Liver (tissue), 9 donors: ENCODE results near the gene ZNF335. TPM values are rescaled to one million over a fixed set of nuclear protein-coding genes. Genes with fewer than 3 reads are reported as not detected.

Experiments used
- DNase-seq: peaks from one replicate; pipeline ENCODE4 v3.0.0-alpha.2; 2017; ENCODE audit warnings: low spot score
- H3K27ac ChIP-seq, 2 donors: one replicate each; pipeline ENCODE4 v1.7.0; 2013; ENCODE audit warnings: inconsistent platforms in 2 of 2, low read length in 2 of 2, control low read depth in 1 of 2, low read depth in 1 of 2, mild to moderate bottlenecking in 1 of 2
- H3K27me3 ChIP-seq, 4 donors: one replicate each; pipeline versions ENCODE4 v1.6.1 to v1.7.0; 2013; ENCODE audit warnings: low read length in 3 of 4, inconsistent platforms in 1 of 4, mild to moderate bottlenecking in 1 of 4, moderate library complexity in 1 of 4; ENCODE audit not compliant: control insufficient read depth in 4 of 4, insufficient read depth in 4 of 4
- H3K36me3 ChIP-seq, 4 donors: one replicate each; pipeline versions ENCODE4 v1.6.1 to v1.7.0; 2013; ENCODE audit warnings: low read length in 3 of 4, mild to moderate bottlenecking in 3 of 4, low read depth in 1 of 4, moderate library complexity in 1 of 4; ENCODE audit not compliant: control insufficient read depth in 4 of 4, insufficient read depth in 3 of 4
- H3K4me1 ChIP-seq, 4 donors: one replicate each; pipeline versions ENCODE4 v1.6.1 to v1.7.0; 2013; ENCODE audit warnings: low read length in 3 of 4, mild to moderate bottlenecking in 3 of 4, moderate library complexity in 1 of 4; ENCODE audit not compliant: control insufficient read depth in 4 of 4, insufficient read depth in 4 of 4
- H3K4me3 ChIP-seq, 3 donors: one replicate each; pipeline versions ENCODE4 v1.6.1 to v1.7.0; 2013; ENCODE audit warnings: low read length in 3 of 3, control low read depth in 1 of 3, low read depth in 1 of 3, mild to moderate bottlenecking in 1 of 3
- H3K9ac ChIP-seq, 2 donors: one replicate each; pipeline ENCODE4 v1.7.0; 2013; ENCODE audit warnings: low read length in 2 of 2, mild to moderate bottlenecking in 2 of 2, moderate library complexity in 2 of 2, control low read depth in 1 of 2, low read depth in 1 of 2
- H3K9me3 ChIP-seq, 4 donors: one replicate each; pipeline versions ENCODE4 v1.6.1 to v1.7.0; 2013; ENCODE audit warnings: low read length in 3 of 4; ENCODE audit not compliant: control insufficient read depth in 4 of 4
- ATF3 ChIP-seq: IDR thresholded peaks from 2 replicates; pipeline ENCODE4 v1.6.1; 2016; ENCODE audit warnings: antibody characterized with exemption
- CTCF ChIP-seq: fragments of 150-350 bp; IDR thresholded peaks from 2 replicates; pipeline ENCODE4 v1.5.1; 2017; ENCODE audit warnings: improper control_type of control experiment, low read depth, low read length; ENCODE audit not compliant: missing input control
- EGR1 ChIP-seq, 2 donors: IDR thresholded peaks; 2 replicates each; pipeline ENCODE4 v1.6.1; 2016 to 2018; ENCODE audit warnings: antibody characterized with exemption in 2 of 2, low read depth in 2 of 2
- FOXA1 ChIP-seq: IDR thresholded peaks from 2 replicates; pipeline ENCODE4 v1.6.1; 2016; ENCODE audit warnings: antibody characterized with exemption
- FOXA2 ChIP-seq: IDR thresholded peaks from 2 replicates; pipeline ENCODE4 v1.6.1; 2016; ENCODE audit warnings: antibody characterized with exemption
- GABPA ChIP-seq, 2 donors: IDR thresholded peaks in 1 of 2; conservative IDR thresholded peaks in 1 of 2; 2 replicates each; pipeline ENCODE4 v1.6.1; 2016; ENCODE audit warnings: antibody characterized with exemption in 2 of 2, mild to moderate bottlenecking in 1 of 2, moderate library complexity in 1 of 2
- HNF4A ChIP-seq, 2 donors: conservative IDR thresholded peaks; 2 replicates each; pipeline ENCODE4 v1.6.1; 2016; ENCODE audit warnings: antibody characterized with exemption in 2 of 2, mild to moderate bottlenecking in 2 of 2
- HNF4G ChIP-seq: IDR thresholded peaks from 2 replicates; pipeline ENCODE4 v1.6.1; 2016; ENCODE audit warnings: antibody characterized with exemption
- JUND ChIP-seq, 2 donors: IDR thresholded peaks; 2 replicates each; pipeline ENCODE4 v1.6.1; 2016; ENCODE audit warnings: antibody characterized with exemption in 2 of 2
- MAX ChIP-seq: IDR thresholded peaks from 2 replicates; pipeline ENCODE4 v1.6.1; 2016; ENCODE audit warnings: antibody characterized with exemption
- NR2F2 ChIP-seq: IDR thresholded peaks from 2 replicates; pipeline ENCODE4 v1.6.1; 2016; ENCODE audit warnings: antibody characterized with exemption
- RAD21 ChIP-seq, 2 donors: IDR thresholded peaks; 2 replicates each; pipeline ENCODE4 v1.6.1; 2016; ENCODE audit warnings: antibody characterized with exemption in 2 of 2, mild to moderate bottlenecking in 2 of 2
- REST ChIP-seq: IDR thresholded peaks from 2 replicates; pipeline ENCODE4 v1.6.1; 2016; ENCODE audit warnings: antibody characterized with exemption, mild to moderate bottlenecking
- RXRA ChIP-seq, 2 donors: IDR thresholded peaks; 2 replicates each; pipeline ENCODE4 v1.6.1; 2017 to 2018; ENCODE audit warnings: antibody characterized with exemption in 2 of 2, mild to moderate bottlenecking in 1 of 2
- SP1 ChIP-seq: IDR thresholded peaks from 2 replicates; pipeline ENCODE4 v1.6.1; 2018; ENCODE audit warnings: antibody characterized with exemption, mild to moderate bottlenecking
- TAF1 ChIP-seq: conservative IDR thresholded peaks from 2 replicates; pipeline ENCODE4 v1.6.1; 2016; ENCODE audit warnings: antibody characterized with exemption, mild to moderate bottlenecking
- YY1 ChIP-seq: IDR thresholded peaks from 2 replicates; pipeline ENCODE4 v1.6.1; 2016; ENCODE audit warnings: antibody characterized with exemption, mild to moderate bottlenecking
- ZBTB33 ChIP-seq: IDR thresholded peaks from 2 replicates; pipeline ENCODE4 v1.6.1; 2016; ENCODE audit warnings: antibody characterized with exemption
- WGBS: extraction: QIAGEN DNeasy Blood & Tissue Kit; methylation state at CpG from one replicate; pipeline ENCODE4 v1.1.7; 2013; 5-methylcytosine and 5-hydroxymethylcytosine counted together
- polyA plus RNA-seq, 2 donors: library from polyadenylated mRNA; stranded (reverse) in 1 of 2; unstranded in 1 of 2; fragments of 200-250 nt in 1 of 2; fragments of >200 nt in 1 of 2; fragmentation: Nextera tagmentation in 1 of 2; extraction: Ambion mirVana in 1 of 2; gene quantifications; one replicate each; pipeline versions ENCODE4 v1.2.1 to v1.2.3, GENCODE V29; 2013 to 2015
- total RNA-seq, 2 donors: library from RNA; depleted of rRNA; stranded (reverse); fragments of >200 nt; gene quantifications; one replicate each; pipeline ENCODE4 v1.2.3, GENCODE V29; 2014
- donor health status: healthy.
- donor health status: healthy.
- donor health status: healthy.
- donor health status: healthy.
- donor health status: healthy.

The ZNF335 gene
- total and polyA plus RNA-seq, 4 donors, result 3.0 to 14.6 (median 6.6) TPM

- Histone ChIP-seq H3K27me3 (no peaks in the 10 kb centered on the region), H3K9me3 (no peaks in the 10 kb centered on the region), H3K27ac (no peak overlapping the region), H3K36me3 (peaks cover 15 to 90% (median 60%) of the 10 kb centered on the region in 4 donors), H3K4me3 (no peak overlapping the region), H3K9ac (no peak overlapping the region), H3K4me1 (no peaks in the 10 kb centered on the region)
- TF ChIP-seq HNF4G (no peak), YY1 (no peak), JUND (IDR thresholded peaks at IDR 0.05) (no peak), ATF3 (no peak), HNF4A (conservative IDR thresholded peaks at IDR 0.05) (no peak), SP1 (no peak), CTCF (no peak), RAD21 (IDR thresholded peaks at IDR 0.05) (no peak), ZBTB33 (no peak), FOXA1 (no peak), GABPA (IDR thresholded peaks at IDR 0.05 in 1 of 2, conservative IDR thresholded peaks at IDR 0.05 in 1 of 2) (no peak), MAX (no peak), TAF1 (no peak), REST (no peak), FOXA2 (no peak), NR2F2 (no peak), EGR1 (IDR thresholded peaks at IDR 0.05; ENCODE audit: low read depth in 2 of 2) (no peak), RXRA (IDR thresholded peaks at IDR 0.05) (no peak)
- WGBS, result 94% methylated on average over 26 of the region's 26 CpGs
- DNase-seq, result no peak
These were observed 9.8 kb downstream of the ZNF335 start for GRCh38 chr20:45962031-45962755.
